ENCODE measurements around the gene LAYN. TPM values are rescaled to one million over a fixed set of nuclear protein-coding genes. Genes with fewer than 3 reads are reported as not detected.

Gene LAYN
- total RNA-seq, 6 experiments from 2014 or later: 0.19 to 2.0 (median 0.59) TPM

GRCh38 chr11:111526501-111526900 lies 14.0 kb upstream of the LAYN start:
- no peak for ATAC-seq

GRCh38 chr11:111527279-111527678 lies 13.2 kb upstream of the LAYN start:
- ATAC-seq: no peak
- DNase-seq: no peak
- intact Hi-C loops (cut with DNase I): no loop called here
- Histone ChIP-seq H3K36me3 (no peaks in the 10 kb centered on the region), H3K4me1 (no peaks in the 10 kb centered on the region), H3K4me3 (no peak overlapping the region), H3K9me3 (no peaks in the 10 kb centered on the region), H3K27ac (no peak overlapping the region), H3K27me3 (no peaks in the 10 kb centered on the region)
- WGBS (ENCODE audit: insufficient coverage, low coverage, low lambda C conversion rate, missing lambda C conversion rate): 86% methylated on average over 1 of the region's 1 CpG
- TF ChIP-seq POLR2A (IDR thresholded peaks at IDR 0.05): no peak
- no peak for TF ChIP-seq CTCF (IDR thresholded peaks at IDR 0.05)

More at GRCh38 chr11:111526501-111526900, 14.0 kb upstream of the LAYN start:
- 89% methylated on average over 1 of the region's 1 CpG for WGBS (ENCODE audit: insufficient coverage, low coverage, low lambda C conversion rate, missing lambda C conversion rate)
- no peaks in the 10 kb centered on the region for H3K4me1 ChIP-seq
- no peaks in the 10 kb centered on the region for H3K9me3 ChIP-seq
- TF ChIP-seq CTCF (IDR thresholded peaks at IDR 0.05) (no peak), POLR2A (IDR thresholded peaks at IDR 0.05) (no peak)
- intact Hi-C loops (cut with DNase I): no loop called here
- no peaks in the 10 kb centered on the region for H3K27me3 ChIP-seq
- no peak overlapping the region for H3K4me3 ChIP-seq
- H3K27ac ChIP-seq: no peak overlapping the region
- no peaks in the 10 kb centered on the region for H3K36me3 ChIP-seq
- no peak for DNase-seq

GRCh38 chr11:111528557-111528956 lies 12.0 kb upstream of the LAYN start:
- 18% methylated on average over 1 of the region's 1 CpG for WGBS (ENCODE audit: insufficient coverage, low coverage, low lambda C conversion rate, missing lambda C conversion rate)
- Histone ChIP-seq H3K36me3 (no peaks in the 10 kb centered on the region), H3K4me3 (no peak overlapping the region), H3K27ac (no peak overlapping the region), H3K27me3 (no peaks in the 10 kb centered on the region), H3K4me1 (no peaks in the 10 kb centered on the region), H3K9me3 (no peaks in the 10 kb centered on the region)
- DNase-seq (no peak), ATAC-seq (no peak)
- intact Hi-C loops (cut with DNase I): no loop called here
- TF ChIP-seq CTCF (IDR thresholded peaks at IDR 0.05): no peak
- TF ChIP-seq POLR2A (IDR thresholded peaks at IDR 0.05): no peak

- no peak overlapping the region for H3K4me3 ChIP-seq
- no peak overlapping the region for H3K27ac ChIP-seq
- H3K36me3 ChIP-seq: no peaks in the 10 kb centered on the region
- intact Hi-C loops (cut with DNase I): no loop called here
- no peaks in the 10 kb centered on the region for H3K27me3 ChIP-seq
- DNase-seq (no peak), ATAC-seq (no peak)
- H3K9me3 ChIP-seq: no peaks in the 10 kb centered on the region
- no peak for TF ChIP-seq CTCF (IDR thresholded peaks at IDR 0.05)
- no peak for TF ChIP-seq POLR2A (IDR thresholded peaks at IDR 0.05)
- H3K4me1 ChIP-seq: no peaks in the 10 kb centered on the region
- WGBS (ENCODE audit: insufficient coverage, low coverage, low lambda C conversion rate, missing lambda C conversion rate): 45% methylated on average over 3 of the region's 3 CpGs
Observed at GRCh38 chr11:111530091-111530490, 10.4 kb upstream of the LAYN start.

GRCh38 chr11:111531136-111531535 lies 9.4 kb upstream of the LAYN start:
- DNase-seq (no peak), ATAC-seq (no peak)
- H3K36me3 ChIP-seq: no peaks in the 10 kb centered on the region
- no peaks in the 10 kb centered on the region for H3K27me3 ChIP-seq
- TF ChIP-seq CTCF (IDR thresholded peaks at IDR 0.05): no peak
- TF ChIP-seq POLR2A (IDR thresholded peaks at IDR 0.05): no peak
- no peak overlapping the region for H3K27ac ChIP-seq
- no peaks in the 10 kb centered on the region for H3K9me3 ChIP-seq
- intact Hi-C loops (cut with DNase I): no loop called here
- no peaks in the 10 kb centered on the region for H3K4me1 ChIP-seq
- no peak overlapping the region for H3K4me3 ChIP-seq
